Lung (tissue), 12 donors: ENCODE measurements around the gene C17orf113. TPM values are rescaled to one million over a fixed set of nuclear protein-coding genes. Genes with fewer than 3 reads are reported as not detected.

Source experiments
- ATAC-seq: fragments of 200-7000 bp; cut with Tn5 transposase; one replicate; pipeline ENCODE4 v1.9.1; 2020; ENCODE audit warnings: moderate number of reproducible peaks; ENCODE audit not compliant: insufficient read depth, low FRiP score
- DNase-seq, 3 donors: peaks; one replicate each; pipeline ENCODE4 v3.0.0-alpha.2; 2013 to 2017
- H3K27ac ChIP-seq, 2 donors: one replicate each; pipeline ENCODE4 v1.5.1; 2013; ENCODE audit warnings: mild to moderate bottlenecking in 2 of 2, moderate library complexity in 2 of 2, control low read depth in 1 of 2, inconsistent platforms in 1 of 2, low read depth in 1 of 2, low read length in 1 of 2
- H3K27me3 ChIP-seq, 3 donors: one replicate each; pipeline ENCODE4 v1.5.1; 2013; ENCODE audit warnings: low read length in 2 of 3; ENCODE audit not compliant: control insufficient read depth in 3 of 3, insufficient read depth in 3 of 3
- H3K36me3 ChIP-seq, 4 donors: one replicate each; pipeline ENCODE4 v1.5.1; 2013; ENCODE audit warnings: low read length in 4 of 4, mild to moderate bottlenecking in 1 of 4, moderate library complexity in 1 of 4; ENCODE audit not compliant: control insufficient read depth in 4 of 4, insufficient read depth in 4 of 4
- H3K4me1 ChIP-seq, 5 donors: one replicate each; pipeline ENCODE4 v1.5.1; 2013; ENCODE audit warnings: low read length in 5 of 5, mild to moderate bottlenecking in 2 of 5, moderate library complexity in 1 of 5; ENCODE audit not compliant: control insufficient read depth in 5 of 5, insufficient read depth in 5 of 5
- H3K4me3 ChIP-seq: one replicate; pipeline ENCODE4 v1.5.1; 2013; ENCODE audit warnings: mild to moderate bottlenecking, control low read depth, moderate library complexity
- H3K9ac ChIP-seq, 2 donors: one replicate each; pipeline ENCODE4 v1.5.1; 2013; ENCODE audit warnings: low read length in 2 of 2, control low read depth in 1 of 2; ENCODE audit not compliant: insufficient read depth in 1 of 2
- H3K9me3 ChIP-seq, 4 donors: one replicate each; pipeline ENCODE4 v1.5.1; 2013; ENCODE audit warnings: low read length in 3 of 4, mild to moderate bottlenecking in 1 of 4, moderate library complexity in 1 of 4; ENCODE audit not compliant: control insufficient read depth in 4 of 4, insufficient read depth in 3 of 4
- CTCF ChIP-seq: IDR thresholded peaks from 2 replicates; pipeline ENCODE4 v1.5.1; 2012; ENCODE audit warnings: mild to moderate bottlenecking; ENCODE audit errors: control extremely low read depth, extremely low read depth
- WGBS, 2 donors: extraction: QIAGEN DNeasy Blood & Tissue Kit; methylation state at CpG; one replicate each; pipeline ENCODE4 v1.1.7; 2013; 5-methylcytosine and 5-hydroxymethylcytosine counted together
- polyA plus RNA-seq, 2 donors: library from polyadenylated mRNA; stranded (reverse); fragments of 200-250 nt; gene quantifications; one replicate each; pipeline ENCODE4 v1.2.1, GENCODE V29; 2013
- total RNA-seq, 2 donors: library from RNA; depleted of rRNA in 1 of 2; stranded (reverse); fragments of >200 nt in 1 of 2; gene quantifications; one replicate each; pipeline ENCODE4 v1.2.1, GENCODE V29; 2014 to 2021
- donor health status: control.
- donor health status: control.
- donor health status: Bipolar disorder and iron deficiency.
- donor health status: healthy.
- donor health status: DM: yes; HTN: yes; CAD: no.

C17orf113 gene
- total and polyA plus RNA-seq, 4 donors, result 0.38 to 3.6 (median 1.2) TPM

GRCh38 chr17:42051013-42051400 is 606 bp upstream of the C17orf113 start:
- 56 to 73% methylated on average over 8 of the region's 8 CpGs for WGBS, 2 donors
- peaks cover 0 to 9% (median 0%) of the 10 kb centered on the region in 5 donors for H3K4me1 ChIP-seq
- no peak overlapping the region for H3K27ac ChIP-seq
- no peaks in the 10 kb centered on the region for H3K36me3 ChIP-seq
- ATAC-seq, result no peak
- no peak for DNase-seq
- no peaks in the 10 kb centered on the region for H3K9me3 ChIP-seq
- peaks cover 0 to 10% (median 5%) of the 10 kb centered on the region in 3 donors for H3K27me3 ChIP-seq
- H3K4me3 ChIP-seq, result peak overlapping the region; percentile 52
- no peak overlapping the region for H3K9ac ChIP-seq
- no peak for TF ChIP-seq CTCF

GRCh38 chr17:42049834-42050392 is 488 bp downstream of the C17orf113 start:
- peaks cover 0 to 9% (median 0%) of the 10 kb centered on the region in 5 donors for H3K4me1 ChIP-seq
- no peaks in the 10 kb centered on the region for H3K9me3 ChIP-seq
- DNase-seq (no peak), ATAC-seq (no peak)
- H3K36me3 ChIP-seq, result peaks cover 0 to 3% (median 0%) of the 10 kb centered on the region in 4 donors
- peak overlapping the region in 1 of 2 donors; percentile 46 for H3K9ac ChIP-seq
- H3K27me3 ChIP-seq, result peaks cover 0 to 10% (median 5%) of the 10 kb centered on the region in 3 donors
- TF ChIP-seq CTCF, result no peak
- WGBS, 2 donors, result 0 to 2% methylated on average over 5 to 7 of the region's 7 CpGs
- H3K27ac ChIP-seq, result peak overlapping the region in 1 of 2 donors; percentile 16
- peak overlapping the region; percentile 52 for H3K4me3 ChIP-seq

- Histone ChIP-seq H3K27ac (no peak overlapping the region), H3K9me3 (no peaks in the 10 kb centered on the region), H3K36me3 (peaks cover 0 to 3% (median 0%) of the 10 kb centered on the region in 4 donors), H3K27me3 (peaks cover 0 to 3% (median 0%) of the 10 kb centered on the region in 3 donors), H3K9ac (no peak overlapping the region), H3K4me1 (peaks cover 0 to 9% (median 0%) of the 10 kb centered on the region in 5 donors), H3K4me3 (no peak overlapping the region)
- WGBS, 2 donors, result 86 to 89% methylated on average over 12 of the region's 12 CpGs
- ATAC-seq, result no peak
- TF ChIP-seq CTCF, result no peak
- DNase-seq, result no peak
Observed at GRCh38 chr17:42047343-42047742, 3.1 kb downstream of the C17orf113 start.

GRCh38 chr17:42045719-42046118 is 4.7 kb downstream of the C17orf113 start:
- no peaks in the 10 kb centered on the region for H3K9me3 ChIP-seq
- 87 to 100% methylated on average over 1 of the region's 1 CpG for WGBS, 2 donors
- peaks cover 0 to 3% (median 0%) of the 10 kb centered on the region in 4 donors for H3K36me3 ChIP-seq
- no peak overlapping the region for H3K9ac ChIP-seq
- no peak overlapping the region for H3K27ac ChIP-seq
- ATAC-seq (no peak), DNase-seq (no peak)
- H3K27me3 ChIP-seq, result no peaks in the 10 kb centered on the region
- no peak overlapping the region for H3K4me3 ChIP-seq
- TF ChIP-seq CTCF, result no peak
- peaks cover 0 to 6% (median 0%) of the 10 kb centered on the region in 5 donors for H3K4me1 ChIP-seq
